Ammon's horn (tissue), 1 donor: Measurements from ENCODE around the gene FAM120A.
"Not testable (repeated sequence)": the region's sequence is repeated elsewhere in the genome, so short reads cannot be mapped to it uniquely, and the experiment has no call there.

Experiments
- DNase-seq: peaks from one replicate; pipeline ENCODE4 v3.0.0-alpha.2; 2016; ENCODE audit warnings: low spot score

FAM120A gene

DNA sequence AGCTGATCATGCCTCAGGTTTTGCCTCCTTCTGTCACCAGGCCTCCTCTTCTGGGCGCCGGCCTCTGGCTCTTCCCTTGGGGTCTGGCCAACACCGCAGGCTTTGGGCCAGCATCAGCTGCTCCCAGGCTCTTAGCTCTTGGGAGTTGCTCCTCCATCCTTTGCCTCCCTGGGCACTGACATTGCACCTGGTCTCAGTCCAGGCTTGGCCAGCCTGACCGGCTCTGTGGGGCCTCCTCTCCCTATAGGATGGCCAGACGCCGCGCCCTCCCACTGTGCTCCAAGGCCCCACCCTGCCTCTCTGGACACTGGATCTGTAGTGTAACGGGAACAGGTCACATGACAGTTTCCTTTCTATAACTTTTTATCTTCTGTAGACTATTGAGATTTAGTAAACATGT lies 59.7 kb downstream of the FAM120A start:
- peak; percentile 53 for DNase-seq

DNA sequence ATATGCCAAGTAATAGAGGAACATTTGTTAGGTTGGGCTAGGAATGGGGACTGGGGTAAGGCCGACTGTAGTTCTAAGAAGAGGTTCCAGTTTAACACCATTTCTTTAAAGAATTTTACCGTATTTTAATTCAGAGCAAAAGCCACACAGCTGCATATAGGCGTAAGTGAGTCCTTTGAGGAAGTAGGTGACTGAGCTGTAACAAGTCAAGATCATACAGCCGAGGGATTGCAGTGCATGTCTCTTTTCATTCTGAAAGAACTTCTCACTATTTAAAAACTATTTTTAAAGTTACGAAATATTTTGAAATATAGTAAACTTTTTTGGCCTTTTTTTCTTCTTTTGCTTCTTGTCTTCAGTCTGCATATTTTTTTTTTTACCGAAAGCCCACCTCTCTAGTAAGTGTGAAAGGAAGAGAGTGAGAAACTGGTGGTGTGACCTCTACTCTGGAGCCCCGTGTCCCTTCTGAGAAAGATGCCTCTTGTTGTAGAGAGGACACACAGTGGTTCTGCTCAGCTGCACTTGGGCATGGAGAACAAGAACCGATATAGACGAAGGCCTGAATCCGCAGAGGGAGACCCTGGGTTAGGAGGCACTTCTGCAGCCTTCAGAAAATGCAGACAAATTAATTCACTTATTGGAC lies 60.8 kb downstream of the FAM120A start:
- DNase-seq = not testable (repeated sequence)

DNA sequence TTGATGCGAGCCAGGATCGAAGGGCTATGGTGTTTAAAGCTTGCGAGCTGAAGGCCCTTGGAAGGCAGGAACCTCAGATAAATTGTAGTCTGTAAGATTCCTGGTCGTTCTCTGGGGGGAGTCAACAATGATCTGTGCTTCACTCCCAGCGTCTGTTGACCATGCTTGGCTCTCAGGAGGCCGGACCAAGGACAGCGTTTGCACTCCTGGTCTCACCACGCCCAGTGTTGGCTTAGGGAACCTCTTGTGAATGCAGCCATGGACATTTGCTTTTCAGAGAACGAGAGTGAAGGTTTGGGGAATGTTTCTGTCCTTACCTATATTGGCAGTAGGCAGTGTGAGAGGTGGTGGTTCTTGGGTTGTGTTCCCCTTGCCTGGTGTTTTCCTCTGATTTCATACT lies 62.1 kb downstream of the FAM120A start:
- no peak for DNase-seq

- DNase-seq = no peak
Measured at GRCh38 chr9:93517331-93517730, 65.8 kb downstream of the FAM120A start.

DNA sequence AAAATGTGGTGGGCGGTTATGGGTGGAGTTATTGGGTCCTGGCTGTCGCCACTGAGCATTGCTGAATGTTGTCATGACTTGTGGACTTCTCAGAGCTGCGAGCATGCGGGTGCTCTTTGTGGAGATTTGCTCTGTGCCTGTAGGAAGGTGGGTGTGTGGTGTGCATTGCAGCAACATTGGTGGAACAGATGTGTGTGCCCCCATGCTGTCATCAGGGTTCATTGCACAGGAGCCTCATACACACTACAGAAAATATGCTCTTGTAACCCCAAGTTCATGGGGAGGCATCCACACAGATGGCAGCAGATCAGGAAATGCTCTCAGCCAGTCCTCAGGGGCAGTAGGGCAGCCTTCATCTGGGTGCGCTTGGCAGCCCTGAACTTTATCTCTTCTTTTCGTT lies 69.0 kb downstream of the FAM120A start:
- no peak for DNase-seq

DNA sequence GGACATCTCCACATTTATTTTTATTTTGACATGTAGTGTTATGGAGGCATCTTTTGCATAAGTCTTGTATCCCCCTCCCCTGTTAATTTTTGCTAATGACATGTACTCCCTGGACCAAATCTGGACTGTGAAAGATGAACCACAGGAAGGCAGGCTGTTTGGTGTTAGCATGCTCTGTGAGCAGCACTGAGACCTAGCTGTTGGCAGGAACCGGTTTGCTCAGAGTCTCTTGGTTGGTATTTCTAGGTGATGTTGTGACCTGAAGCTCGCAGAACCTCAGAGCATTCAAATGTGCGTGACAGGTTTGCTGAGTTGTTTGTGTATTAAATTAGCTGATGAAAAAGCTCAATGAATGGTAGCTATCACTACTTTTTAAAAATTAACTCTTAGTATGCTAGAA lies 71.3 kb downstream of the FAM120A start:
- no peak for DNase-seq

DNA sequence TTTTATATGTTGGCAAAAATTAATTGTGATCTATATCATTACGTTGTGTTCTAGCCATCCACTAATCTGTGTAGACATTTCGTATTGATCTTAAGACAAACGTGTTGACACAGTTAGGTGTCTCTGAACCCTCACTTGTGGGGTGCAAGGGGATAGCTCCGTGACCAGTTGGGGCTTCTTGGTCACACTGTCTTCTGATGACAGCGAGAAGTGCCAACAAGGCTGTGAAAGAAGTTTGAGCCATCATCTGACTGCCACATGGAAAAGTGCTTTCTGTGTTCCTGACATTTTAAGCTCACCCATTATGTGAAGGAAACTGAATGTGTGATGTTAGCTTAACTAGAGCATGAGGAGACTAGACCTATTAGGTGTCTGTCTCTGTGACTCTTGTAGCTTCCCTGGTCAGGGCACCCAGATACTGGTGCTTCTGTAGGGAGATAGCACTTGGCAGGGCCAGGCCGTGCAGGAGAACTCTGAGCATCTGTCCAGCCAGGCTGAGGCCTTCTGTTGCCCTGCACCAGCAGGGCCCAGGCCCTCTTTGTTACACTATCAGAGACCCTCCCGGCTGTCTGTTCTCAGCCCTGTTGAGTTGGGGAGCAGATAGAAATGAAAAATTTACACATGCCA lies 72.1 kb downstream of the FAM120A start:
- no peak for DNase-seq

GRCh38 chr9:93525476-93525875 lies 74.0 kb downstream of the FAM120A start:
- peak; percentile 65 for DNase-seq

GRCh38 chr9:93531374-93531773 lies 79.9 kb downstream of the FAM120A start:
- DNase-seq = no peak

DNA sequence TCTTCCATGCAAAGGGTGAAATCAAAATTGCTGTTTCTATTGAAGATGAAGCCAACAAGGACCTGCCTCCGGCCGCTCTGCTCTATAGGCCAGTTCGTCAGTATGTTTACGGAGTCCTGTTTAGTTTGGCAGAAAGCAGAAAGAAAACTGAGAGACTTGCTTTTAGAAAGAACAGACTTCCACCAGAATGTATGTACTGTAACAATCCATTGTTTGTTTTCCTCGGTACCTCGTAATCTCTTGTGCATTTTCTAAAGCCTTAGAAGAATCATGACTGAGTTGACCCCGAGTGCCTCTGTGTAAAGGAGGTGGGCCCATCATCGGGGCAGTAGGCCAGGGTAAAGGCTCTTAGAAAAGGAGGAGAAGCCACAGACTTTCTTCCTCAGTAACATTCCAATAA lies 80.7 kb downstream of the FAM120A start:
- no peak for DNase-seq

- DNase-seq = no peak
Measured at GRCh38 chr9:93533863-93534262, 82.4 kb downstream of the FAM120A start.

DNA sequence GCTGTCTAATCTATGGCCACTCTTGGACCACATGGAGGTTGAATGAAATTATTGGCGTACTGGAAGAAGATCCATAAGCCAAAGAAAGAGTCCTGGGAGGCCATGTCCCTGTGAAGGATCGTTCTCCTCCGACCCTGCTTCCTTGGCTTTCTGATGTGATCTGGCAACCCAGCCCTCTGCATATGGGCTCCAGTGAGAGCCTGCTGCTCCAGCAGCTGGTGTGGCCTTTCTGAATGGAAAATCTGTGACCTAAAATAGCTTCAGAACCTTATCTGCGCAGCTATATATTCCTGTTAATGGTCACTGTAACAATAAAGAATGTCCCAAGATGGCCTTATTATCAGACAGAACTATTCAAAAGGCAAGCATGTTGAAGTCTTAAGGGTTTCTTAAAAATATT lies 84.7 kb downstream of the FAM120A start:
- DNase-seq = no peak

DNA sequence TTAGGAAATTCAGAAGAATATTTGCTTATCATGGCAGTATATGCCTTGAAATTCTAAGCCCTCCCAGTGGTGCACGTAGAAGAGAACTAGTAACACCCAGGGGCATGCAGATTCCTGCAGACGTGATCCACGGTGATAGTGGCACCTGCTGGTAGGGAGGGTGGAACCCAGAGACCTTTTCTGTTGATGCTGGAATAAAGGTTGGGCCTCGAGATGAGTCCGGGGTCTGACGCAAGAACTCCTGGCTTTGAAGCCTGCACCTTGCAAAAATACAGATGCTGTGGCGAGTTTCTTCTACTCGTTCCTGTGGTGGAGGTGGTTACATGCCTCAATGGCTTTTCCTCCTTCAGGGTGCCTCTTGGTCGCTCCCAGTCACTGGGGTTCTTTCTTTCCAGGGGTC lies 85.4 kb downstream of the FAM120A start:
- DNase-seq = no peak

- DNase-seq = no peak
Measured at GRCh38 chr9:93540305-93540704, 88.8 kb downstream of the FAM120A start.

- DNase-seq = no peak
Measured at GRCh38 chr9:93541005-93541404, 89.5 kb downstream of the FAM120A start.

DNA sequence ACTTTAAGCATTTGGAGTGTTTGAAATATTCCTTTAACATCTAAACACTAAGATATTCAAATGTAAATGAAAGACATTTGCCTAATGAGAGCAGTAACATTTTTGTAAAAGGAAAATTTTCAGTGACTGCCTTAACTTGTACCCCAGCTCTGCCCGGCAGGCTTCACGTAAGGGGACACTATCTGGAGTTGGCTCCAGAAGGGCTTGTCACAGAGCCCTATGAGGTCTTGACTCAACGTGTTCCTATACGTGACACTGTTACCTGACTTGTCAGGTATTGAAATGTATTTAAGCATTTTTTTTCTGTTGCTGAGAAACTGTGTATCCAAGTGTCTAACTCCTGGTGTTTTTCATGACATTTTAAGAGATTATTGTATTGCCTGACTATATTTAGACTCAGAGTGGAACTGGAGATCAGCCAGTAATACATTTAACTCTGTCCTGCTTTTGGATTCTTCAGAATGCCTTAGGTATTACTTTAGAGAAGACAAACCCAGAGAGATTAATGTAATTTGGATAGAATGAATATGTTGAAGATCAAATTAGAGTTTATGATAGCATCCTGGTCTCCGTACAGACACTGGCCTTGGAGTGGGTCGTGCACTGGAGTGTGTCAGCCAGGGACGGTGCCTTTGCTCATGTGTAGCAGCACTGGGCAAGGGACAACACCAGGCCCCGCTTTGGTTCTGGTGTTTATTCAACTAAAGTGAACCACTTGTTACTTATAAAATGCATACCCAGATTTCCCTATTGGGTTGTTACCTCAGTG lies 90.3 kb downstream of the FAM120A start:
- DNase-seq = no peak

GRCh38 chr9:93543117-93543516 lies 91.6 kb downstream of the FAM120A start:
- DNase-seq = no peak

DNA sequence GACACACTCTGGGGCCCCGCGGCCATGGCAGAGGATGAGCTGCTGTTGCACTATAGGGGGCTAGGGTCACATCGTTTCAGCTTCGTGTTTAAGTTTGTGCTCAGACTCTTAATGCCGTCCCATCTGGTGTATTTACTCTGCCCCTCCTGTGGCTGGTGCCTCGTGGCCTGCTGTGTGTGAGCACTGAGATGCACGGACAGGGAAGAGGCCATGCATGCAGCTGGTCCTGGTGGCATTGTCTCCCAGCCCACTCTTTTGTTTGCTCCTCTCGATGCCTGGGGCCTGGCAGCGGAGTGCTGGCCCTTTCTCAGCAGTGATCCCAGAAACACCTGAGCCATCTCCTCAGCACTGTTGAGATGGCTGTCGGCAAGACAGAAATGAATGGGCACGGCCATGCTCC lies 94.9 kb downstream of the FAM120A start:
- no peak for DNase-seq

- no peak for DNase-seq
Measured at GRCh38 chr9:93549611-93550010, 98.1 kb downstream of the FAM120A start.

- DNase-seq = no peak
Measured at GRCh38 chr9:93552923-93553322, 101.4 kb downstream of the FAM120A start.

DNA sequence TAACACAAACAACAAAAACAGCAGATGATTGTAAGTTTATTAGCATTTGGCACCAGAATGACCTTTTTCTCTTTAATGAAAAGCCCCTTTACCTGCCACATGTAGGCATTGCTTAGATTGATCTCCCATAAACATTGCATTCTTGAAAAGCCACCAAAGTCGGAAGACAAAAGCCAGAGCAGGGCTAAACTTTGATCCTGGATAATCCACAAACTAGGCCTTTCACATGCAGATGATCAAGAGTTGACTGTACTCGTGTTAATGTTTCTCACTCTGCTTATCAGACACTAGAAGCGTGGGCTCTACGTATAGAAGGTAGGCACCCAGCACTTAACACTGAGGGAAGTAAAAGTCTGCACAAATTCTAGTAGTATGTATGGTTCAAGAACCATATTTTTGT lies 103.9 kb downstream of the FAM120A start:
- DNase-seq = no peak

GRCh38 chr9:93557366-93558137 lies 106.1 kb downstream of the FAM120A start:
- DNase-seq = no peak

DNA sequence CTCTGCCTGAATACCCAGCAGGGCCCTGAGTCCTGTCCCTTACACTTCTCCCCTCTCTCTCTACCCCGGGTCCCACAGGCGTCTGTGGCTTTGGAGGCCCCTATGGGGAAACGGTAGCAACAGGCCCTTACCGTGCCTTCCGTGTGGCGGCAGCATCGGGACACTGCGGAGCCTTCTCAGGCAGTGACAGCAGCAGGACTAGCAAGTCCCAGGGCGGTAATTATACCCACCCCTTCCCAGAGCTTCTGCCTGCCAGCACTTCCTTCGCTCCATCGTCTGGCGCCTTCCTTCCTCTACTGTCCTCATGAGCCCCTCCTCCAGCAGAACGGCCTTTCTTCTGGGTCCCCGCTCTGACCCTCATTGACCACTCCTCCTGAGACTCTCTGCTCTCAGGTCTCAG lies 107.0 kb downstream of the FAM120A start:
- DNase-seq = no peak
